ENCODE results near the gene RGPD6.
"Not testable (repeated sequence)": the region's sequence is repeated elsewhere in the genome, so short reads cannot be mapped to it uniquely, and the experiment has no call there.

RGPD6 gene
- 0.21 to 0.96 (median 0.44) reads per million in 3 experiments for total RNA-seq

GRCh38 chr2:110576763-110577416 is at the start of gene RGPD6:
TSS of gene RGPD6 (minus strand) at chr2:110577222. CDS start at chr2:110577024, 198 bp downstream.
- not testable (repeated sequence) for DNase-seq

- DNase-seq = not testable (repeated sequence)
These were observed 42.4 kb upstream of the RGPD6 start for GRCh38 chr2:110619326-110619939.

DNA sequence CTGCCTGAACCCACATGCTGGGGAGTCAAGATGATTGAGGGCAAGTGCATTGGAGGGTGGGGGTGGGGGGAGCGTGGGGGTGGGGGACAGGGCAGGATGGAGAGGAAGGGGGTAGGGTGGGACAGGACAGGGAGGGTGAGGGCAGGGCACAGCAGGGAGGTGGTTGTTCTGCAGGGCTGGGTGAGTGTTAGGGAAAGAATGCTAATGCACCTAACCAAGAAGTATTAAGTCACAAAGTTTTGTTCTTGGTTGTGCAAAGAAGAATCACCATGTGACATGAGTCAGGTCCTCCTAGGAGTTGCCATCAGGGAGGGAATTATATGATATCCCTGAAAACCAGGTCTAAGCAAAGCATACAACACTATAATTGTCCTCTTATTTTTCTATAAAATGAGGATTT is 36.9 kb upstream of the RGPD6 start:
- DNase-seq = not testable (repeated sequence)

- not testable (repeated sequence) for DNase-seq
These were observed 33.7 kb upstream of the RGPD6 start for GRCh38 chr2:110610613-110611250.

DNA sequence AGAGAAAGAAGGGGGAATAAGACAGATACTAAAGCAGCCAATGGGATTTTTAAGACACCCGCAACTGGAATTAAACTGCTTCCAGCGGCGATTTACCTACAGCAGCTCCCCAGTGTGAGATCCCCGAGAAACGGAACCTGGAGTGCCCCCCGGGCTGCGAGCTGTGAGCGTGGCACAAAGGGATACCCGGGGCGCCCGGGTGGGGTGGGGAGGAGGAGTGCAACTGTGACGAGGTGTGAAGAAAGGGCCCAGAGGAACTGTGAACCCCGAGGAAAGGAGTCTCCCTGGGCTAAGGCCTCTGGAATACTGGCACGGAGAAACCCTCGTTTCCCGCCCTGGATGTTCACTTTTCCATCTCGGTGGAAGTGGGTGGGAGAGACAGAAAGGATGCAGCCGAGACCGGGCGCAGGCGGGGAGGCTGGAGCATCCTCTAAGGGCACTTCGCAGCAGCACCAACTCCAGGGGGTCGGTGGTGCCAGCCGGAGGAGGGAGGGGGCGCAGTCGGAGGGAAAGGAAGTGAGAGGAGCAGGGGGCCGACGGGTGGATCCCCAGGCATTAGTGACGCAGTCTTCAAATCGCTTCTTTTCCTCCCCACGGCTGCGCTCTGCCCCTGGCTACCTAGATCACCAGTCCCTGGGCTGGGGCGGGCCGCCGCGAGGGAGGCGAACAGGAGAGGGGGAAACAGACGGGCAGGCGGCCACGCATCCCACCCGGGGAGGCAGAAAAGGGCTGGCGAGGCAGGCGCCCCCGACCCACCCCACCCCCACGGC is 33.0 kb upstream of the RGPD6 start:
- DNase-seq = not testable (repeated sequence)

DNA sequence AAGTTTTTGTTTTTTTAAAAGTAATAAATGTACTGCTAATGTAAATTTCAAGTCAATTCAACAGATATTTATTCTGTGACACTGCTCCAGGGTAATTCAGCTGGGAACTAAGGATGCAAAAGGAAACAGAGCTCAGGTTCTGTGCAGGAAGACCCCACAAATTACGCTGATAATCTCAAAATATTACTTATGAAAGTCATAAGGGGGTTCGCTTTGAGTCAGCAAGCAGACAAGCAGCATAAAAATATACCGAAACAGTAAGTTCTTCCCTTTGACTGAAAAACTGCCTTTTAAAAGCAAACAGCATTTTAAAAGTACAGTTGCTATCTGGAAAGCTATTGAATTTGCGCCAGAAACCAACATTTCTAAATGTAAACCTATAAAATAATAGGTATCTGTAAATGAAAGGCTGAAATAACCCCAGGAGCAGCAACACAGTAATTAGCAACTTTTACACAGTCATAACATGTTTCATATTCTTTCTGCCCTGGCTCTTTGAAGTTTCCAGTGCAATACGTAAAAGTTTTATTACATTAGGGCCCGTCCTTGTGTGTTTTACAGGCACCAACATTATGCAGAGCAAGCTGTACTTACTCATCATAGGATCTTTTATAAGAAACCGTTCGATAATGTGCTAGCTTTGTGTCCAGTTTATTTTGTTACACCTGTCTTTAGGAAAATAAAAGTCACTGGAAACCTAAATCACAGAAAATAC is 31.9 kb upstream of the RGPD6 start:
- DNase-seq = not testable (repeated sequence)

DNA sequence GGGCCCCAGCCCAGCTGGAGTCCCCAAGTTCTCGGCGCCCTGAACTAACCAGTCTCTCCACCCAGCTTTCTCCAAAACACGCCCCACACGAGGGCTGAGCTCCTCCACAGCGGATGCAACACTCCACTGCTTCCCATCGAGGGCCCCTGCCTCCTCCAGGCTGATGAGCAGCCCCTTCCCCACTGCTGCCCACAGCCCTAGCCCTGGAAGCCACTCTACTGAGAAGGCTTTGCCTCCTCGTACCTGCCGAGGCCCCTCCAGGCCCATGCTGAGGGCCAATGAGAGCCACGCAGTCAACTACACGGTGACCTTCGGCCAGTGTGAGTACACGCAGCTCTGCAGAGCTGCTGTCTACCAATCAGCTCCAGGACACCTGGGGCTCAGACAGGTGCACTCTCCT is 28.0 kb upstream of the RGPD6 start:
- not testable (repeated sequence) for DNase-seq

GRCh38 chr2:110603917-110604591 is 27.0 kb upstream of the RGPD6 start:
- DNase-seq = not testable (repeated sequence)

GRCh38 chr2:110602139-110602538 is 25.1 kb upstream of the RGPD6 start:
- DNase-seq = not testable (repeated sequence)

DNA sequence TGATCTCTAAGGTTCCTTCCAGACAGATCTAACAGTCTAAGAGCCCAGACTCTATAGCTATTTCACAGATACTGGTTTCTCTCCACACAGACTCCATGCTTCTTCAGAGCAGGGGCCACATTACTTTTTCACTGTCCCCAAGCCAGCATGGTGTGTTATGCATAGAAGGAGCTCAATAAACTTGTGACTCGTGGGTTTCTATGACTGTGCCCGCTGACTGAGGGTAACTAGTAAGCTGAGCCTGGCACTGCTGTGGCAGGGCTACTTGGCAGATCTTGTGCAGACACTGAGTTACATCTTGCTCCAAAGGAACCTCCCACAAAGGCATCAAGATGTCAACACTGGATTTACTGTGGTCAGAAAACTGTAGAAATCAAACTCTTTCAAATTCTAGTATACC is 15.0 kb upstream of the RGPD6 start:
- DNase-seq = not testable (repeated sequence)

DNA sequence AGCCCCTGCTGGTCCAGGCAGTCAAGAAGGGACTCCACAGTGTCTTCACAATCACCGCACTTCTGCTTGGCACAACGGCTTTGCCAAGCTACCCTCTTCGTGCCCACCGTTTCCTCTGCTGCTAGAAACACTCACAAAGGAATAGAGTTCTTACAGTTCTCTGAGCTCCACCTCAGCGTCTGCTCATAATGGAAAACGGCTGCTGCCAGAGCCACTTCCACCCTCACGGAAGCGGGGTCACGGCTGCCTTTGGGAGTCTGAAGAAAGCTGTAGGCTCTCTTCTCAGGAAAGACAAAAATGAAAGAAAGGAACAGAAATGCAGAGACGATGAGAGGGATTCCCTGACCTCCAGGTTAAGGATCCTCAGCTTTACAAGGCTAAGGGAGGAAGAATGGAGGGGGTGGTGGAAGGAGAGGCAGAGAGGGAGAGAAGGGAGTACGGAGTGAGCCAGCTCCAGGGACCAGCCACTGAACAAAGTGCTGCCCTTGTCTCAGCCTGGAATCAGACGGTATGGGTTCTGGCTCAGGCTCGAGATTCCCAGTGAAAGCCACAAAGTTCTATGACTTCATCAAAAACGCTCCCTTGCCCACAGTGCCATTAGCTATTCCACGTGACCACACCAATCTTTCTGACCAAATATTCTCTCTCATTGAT is 12.8 kb upstream of the RGPD6 start:
- DNase-seq = not testable (repeated sequence)

DNA sequence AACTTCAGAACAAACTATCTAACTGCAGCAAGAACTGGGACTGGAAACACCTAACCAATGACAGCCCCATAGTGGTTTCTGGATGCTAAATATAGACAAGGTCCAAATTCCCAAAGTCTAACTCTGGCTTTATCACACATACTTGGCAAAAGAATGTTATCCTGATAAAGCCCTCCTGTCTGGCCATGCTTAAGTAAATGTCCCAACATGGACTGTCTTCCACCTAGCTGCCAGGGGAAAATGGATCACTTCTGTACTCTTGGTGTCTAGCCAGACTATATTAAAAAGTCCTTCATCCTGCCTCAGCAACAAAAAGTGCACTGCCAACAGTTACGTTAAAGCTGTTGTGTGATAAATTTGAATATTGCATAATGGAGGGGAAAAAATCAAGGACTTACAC is 11.5 kb upstream of the RGPD6 start:
- DNase-seq = not testable (repeated sequence)

- not testable (repeated sequence) for DNase-seq
These were observed 2.4 kb upstream of the RGPD6 start for GRCh38 chr2:110579216-110579965.

GRCh38 chr2:110578429-110578828 is 1.4 kb upstream of the RGPD6 start:
- DNase-seq = not testable (repeated sequence)

DNA sequence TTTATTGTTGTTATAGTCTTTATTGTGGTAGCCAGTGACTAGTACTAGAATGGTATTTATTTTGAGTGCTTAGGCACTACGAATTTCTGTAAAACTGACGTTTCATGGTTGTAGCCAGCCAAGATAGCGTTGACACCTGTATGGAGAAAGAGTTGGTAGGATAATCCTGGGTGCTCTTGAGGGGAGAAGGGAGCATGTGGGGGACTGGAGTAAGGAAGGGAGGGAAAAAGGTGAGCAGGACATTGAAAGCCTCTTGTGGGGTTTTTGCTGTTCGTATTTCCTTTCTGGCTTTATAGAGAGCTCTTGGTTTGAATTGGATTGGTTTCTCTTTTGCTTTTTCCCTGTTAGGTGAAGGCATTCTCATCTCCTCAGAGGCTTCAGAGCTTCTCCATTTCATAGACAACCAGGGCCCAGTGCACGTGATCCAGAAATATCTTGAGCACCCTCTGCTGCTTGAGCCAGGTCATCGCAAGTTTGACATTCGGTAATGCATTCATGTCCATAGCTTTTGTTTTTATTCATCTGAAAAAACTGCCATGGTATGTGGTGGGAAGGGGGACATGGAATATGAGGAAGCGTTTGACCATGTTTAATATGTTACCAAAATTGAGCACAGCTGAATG is 77.2 kb downstream of the RGPD6 start:
- DNase-seq = not testable (repeated sequence)

DNA sequence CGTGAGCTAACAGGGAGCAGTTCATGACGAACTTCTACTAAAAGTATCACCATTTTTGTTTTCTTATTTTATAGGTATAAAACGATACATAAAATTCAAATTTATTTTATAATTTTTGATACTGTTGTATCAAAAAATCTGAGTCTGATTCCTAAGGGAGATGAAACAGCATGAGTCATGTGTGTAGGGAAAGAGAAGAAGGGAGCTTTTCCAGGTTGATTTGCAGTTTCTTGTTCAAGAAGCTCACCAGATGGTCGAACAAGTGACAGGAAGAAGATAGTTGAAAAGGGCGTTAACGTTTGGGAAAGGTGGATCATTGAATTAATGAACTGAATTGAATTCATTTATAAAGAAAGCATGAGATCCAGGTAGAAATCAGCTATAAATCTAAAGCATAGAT is 81.0 kb downstream of the RGPD6 start:
- DNase-seq = not testable (repeated sequence)

DNA sequence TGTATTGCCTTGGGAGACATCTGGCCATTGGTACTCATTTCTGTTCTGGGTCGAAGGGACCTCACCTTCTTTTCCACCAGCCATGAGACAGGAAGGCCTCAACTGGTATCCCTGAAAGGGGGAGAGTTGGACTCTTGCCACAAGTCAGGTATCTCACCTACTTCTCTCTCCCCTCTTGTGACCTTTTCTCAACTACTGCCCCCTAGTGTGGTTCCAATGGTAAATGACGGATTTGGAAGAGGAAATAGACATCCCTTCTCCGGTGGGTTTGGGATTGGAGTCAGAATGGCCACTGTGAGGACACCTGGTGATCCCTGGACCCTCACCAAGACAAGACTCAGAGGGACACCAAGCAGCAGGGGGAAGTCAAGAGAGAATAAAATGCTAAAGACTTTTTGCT is 82.5 kb downstream of the RGPD6 start:
- DNase-seq = not testable (repeated sequence)

DNA sequence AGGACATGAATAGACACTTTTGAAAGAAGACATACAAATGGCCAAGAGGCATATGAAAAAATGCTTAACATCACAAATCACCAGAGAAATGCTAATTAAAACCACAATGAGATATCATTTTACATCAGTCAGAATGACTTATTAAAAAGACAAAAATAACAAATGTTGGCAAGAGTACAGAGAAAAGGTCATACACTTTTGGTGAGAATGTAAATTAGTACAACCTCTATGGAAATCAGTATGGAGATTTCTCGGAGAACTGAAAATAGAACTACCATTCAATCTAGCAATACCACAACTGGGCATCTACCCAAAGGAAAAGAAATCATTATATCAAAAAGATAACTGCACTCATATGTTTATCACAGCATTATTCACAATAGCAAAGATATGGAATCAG is 88.0 kb downstream of the RGPD6 start:
- DNase-seq = not testable (repeated sequence)

DNA sequence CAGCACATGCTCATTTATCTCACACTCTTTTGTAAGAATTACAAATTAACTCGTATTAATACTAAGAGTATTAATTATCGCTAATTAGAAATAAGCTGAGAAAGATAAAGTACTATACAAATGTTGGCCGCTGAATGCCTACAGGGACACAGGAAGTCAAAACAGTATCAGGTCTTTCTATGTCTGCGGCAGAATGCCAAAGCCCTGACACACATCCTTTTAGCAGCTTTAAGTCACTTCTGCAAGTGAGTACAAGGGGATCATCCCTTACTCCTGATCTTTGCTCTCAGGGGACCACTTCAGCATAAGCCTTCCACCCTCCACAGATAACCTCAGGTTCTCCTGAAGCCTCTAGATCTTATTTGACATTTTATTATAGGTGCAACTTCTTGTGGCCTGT is 94.3 kb downstream of the RGPD6 start:
- DNase-seq = not testable (repeated sequence)

GRCh38 chr2:110481200-110481599 is 95.8 kb downstream of the RGPD6 start:
- DNase-seq = not testable (repeated sequence)

Data from central memory CD4-positive, alpha-beta T cell (primary cell).